ENCODE results near the gene INKA2.

Gene INKA2

DNA sequence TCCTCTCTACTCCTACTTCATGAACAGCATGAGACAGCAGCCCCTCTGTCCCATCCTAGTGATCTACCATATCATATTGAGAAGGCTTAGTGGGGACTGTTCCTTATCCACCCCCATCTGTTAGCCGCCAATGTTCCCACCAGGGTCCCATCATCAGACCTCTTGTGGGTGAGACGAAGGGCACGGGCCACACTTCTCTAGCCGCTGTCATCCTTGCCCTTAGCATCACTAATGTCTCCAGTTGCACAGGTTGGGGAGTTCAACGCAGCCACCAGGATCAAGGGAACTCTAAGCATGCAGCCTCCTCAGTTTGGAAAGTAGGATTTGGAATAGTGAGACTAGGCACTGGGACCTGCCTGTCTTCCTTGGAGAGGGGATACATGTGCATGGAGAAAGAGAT is 20.1 kb downstream of the INKA2 start:
- no peak overlapping the region for H3K4me3 ChIP-seq (replicated peaks; ENCODE audit: low read depth, low read length)
- no peak for DNase-seq (ENCODE audit: extremely low read depth, low read depth)
- TF ChIP-seq, protein P1, sequence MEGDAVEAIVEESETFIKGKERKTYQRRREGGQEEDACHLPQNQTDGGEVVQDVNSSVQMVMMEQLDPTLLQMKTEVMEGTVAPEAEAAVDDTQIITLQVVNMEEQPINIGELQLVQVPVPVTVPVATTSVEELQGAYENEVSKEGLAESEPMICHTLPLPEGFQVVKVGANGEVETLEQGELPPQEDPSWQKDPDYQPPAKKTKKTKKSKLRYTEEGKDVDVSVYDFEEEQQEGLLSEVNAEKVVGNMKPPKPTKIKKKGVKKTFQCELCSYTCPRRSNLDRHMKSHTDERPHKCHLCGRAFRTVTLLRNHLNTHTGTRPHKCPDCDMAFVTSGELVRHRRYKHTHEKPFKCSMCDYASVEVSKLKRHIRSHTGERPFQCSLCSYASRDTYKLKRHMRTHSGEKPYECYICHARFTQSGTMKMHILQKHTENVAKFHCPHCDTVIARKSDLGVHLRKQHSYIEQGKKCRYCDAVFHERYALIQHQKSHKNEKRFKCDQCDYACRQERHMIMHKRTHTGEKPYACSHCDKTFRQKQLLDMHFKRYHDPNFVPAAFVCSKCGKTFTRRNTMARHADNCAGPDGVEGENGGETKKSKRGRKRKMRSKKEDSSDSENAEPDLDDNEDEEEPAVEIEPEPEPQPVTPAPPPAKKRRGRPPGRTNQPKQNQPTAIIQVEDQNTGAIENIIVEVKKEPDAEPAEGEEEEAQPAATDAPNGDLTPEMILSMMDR (IDR thresholded peaks at IDR 0.05; ENCODE audit: low read depth, low read length, missing control alignments): no peak

DNA sequence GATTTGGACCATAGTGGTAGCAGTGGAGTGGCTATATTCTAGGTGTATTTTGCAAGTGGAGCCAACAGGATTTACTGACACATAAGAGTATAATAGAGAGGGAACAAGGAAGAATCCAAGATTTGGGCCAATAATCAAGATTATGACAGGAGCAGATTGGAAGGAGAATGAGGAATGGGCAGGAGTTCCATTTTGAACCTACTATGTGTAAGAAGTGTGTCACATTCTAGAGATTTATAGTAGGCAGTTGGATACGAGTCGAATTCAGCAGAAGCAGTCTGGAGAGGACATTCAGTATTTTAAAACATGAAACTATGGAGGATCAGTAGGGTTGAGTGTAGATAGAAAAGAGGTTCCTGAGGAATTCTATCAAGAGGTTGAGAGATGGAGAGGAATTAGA is 21.7 kb downstream of the INKA2 start:
- TF ChIP-seq, protein P1 (IDR thresholded peaks at IDR 0.05; ENCODE audit: low read depth, low read length, missing control alignments): no peak
- H3K4me3 ChIP-seq (replicated peaks; ENCODE audit: low read depth, low read length): no peak overlapping the region
- no peak for DNase-seq (ENCODE audit: extremely low read depth, low read depth)

DNA sequence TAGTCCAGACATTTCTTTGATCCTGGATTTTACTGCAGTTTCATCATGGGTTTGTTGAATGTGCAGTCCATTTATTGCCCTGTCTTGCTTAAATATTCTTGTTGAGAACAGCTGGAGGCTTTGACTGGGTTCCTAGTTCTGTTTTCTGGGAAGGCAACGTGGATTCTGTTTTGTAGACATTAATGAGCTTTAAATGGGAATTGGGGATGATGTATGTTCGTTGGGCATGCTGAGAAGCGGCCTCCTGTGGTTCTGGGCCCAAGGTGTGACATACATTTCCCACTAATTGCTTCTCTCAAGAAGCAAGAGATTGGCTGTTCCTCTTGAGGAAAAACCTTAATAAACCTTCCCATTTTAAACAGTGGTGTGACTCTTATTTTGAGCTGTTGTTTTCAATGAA is 22.9 kb downstream of the INKA2 start:
- H3K4me3 ChIP-seq (replicated peaks; ENCODE audit: low read depth, low read length): no peak overlapping the region
- DNase-seq (ENCODE audit: extremely low read depth, low read depth): no peak
- TF ChIP-seq, protein P1 (IDR thresholded peaks at IDR 0.05; ENCODE audit: low read depth, low read length, missing control alignments): no peak

DNA sequence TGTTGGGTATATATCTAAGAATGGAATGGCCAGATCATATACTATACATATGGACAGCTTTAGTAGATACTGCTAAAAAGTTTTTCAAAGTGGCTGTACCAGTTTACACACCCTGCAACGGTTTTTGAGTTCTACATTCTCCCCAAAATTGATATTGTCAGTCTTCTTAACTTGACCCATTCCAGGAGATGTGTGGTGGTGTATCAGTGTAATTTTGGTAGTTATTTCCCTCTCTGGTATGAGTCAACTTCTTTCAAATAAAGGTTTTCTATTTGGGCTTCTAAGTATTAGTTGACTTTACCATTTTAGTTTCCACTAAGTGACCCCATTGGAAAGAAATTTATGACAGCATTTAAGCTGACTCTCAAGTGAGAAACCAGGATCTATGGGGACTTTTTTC is 29.2 kb downstream of the INKA2 start:
- no peak for DNase-seq (ENCODE audit: extremely low read depth, low read depth)
- TF ChIP-seq, protein P1 (IDR thresholded peaks at IDR 0.05; ENCODE audit: low read depth, low read length, missing control alignments): no peak
- H3K4me3 ChIP-seq (replicated peaks; ENCODE audit: low read depth, low read length): no peak overlapping the region

DNA sequence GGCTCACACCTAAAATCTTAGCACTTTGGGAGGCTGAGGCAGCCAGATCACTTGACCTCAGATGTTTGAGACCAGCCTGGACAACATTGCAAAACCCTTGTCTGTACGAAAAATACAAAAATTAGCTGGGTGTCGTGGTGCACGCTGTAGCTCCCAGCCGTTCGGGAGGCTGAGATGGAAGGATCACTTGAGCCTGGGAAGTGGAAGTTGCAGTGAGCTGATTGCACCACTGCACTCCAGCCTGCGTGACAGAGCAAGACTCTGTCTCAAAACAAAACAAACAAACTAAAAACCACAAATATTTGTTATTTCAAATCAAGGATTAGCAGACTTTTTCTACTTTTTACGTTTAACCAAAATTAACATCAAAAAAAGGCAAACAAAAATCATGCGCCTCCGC is 31.3 kb downstream of the INKA2 start:
- no peak overlapping the region for H3K4me3 ChIP-seq (replicated peaks; ENCODE audit: low read depth, low read length)
- no peak for DNase-seq (ENCODE audit: extremely low read depth, low read depth)
- TF ChIP-seq, protein P1 (IDR thresholded peaks at IDR 0.05; ENCODE audit: low read depth, low read length, missing control alignments): no peak

DNA sequence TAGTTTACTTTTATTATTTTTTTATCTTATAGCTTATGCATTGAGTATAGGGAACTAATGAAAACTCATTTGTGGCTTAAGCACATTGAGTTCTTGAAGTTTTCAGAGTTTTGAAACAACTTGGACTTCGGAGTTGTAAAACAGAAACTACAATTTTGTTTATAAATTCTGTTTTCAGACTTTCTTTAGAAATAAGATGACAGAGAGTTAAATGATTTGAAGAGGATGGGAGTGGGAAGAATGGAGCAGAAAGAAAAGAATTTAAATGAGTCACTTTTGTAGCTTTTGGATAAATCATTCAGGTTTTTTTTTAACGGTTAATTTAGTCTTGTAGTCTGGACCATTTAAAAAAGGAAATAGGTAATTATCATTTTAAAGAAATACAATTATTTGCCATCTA is 32.3 kb downstream of the INKA2 start:
- TF ChIP-seq, protein P1 (IDR thresholded peaks at IDR 0.05; ENCODE audit: low read depth, low read length, missing control alignments): no peak
- no peak for DNase-seq (ENCODE audit: extremely low read depth, low read depth)
- H3K4me3 ChIP-seq (replicated peaks; ENCODE audit: low read depth, low read length): no peak overlapping the region

DNA sequence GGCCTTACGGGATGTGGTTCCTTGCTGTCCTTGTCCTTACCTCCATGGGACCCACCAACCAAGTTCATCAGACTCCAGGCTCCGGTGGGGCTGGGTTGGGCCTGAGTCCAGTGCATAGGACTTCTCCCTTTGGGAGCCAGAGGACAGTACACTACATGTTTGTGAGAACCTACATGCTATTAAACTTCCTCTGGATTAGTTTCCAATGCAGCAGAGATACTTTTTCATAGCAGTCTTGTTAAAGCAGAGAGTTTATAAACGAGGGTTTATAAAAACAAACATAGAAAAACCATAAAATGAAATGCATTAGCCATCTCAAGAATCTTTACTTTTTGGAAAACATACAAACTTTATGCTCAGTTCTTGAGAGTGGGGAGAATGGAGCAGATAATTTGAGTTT is 33.4 kb downstream of the INKA2 start:
- TF ChIP-seq, protein P1 (IDR thresholded peaks at IDR 0.05; ENCODE audit: low read depth, low read length, missing control alignments): no peak
- H3K4me3 ChIP-seq (replicated peaks; ENCODE audit: low read depth, low read length): no peak overlapping the region
- no peak for DNase-seq (ENCODE audit: extremely low read depth, low read depth)
